ENCODE measurements around the gene RAET1L.
"Not testable (repeated sequence)": the region's sequence is repeated elsewhere in the genome, so short reads cannot be mapped to it uniquely, and the experiment has no call there.

The RAET1L gene

DNA sequence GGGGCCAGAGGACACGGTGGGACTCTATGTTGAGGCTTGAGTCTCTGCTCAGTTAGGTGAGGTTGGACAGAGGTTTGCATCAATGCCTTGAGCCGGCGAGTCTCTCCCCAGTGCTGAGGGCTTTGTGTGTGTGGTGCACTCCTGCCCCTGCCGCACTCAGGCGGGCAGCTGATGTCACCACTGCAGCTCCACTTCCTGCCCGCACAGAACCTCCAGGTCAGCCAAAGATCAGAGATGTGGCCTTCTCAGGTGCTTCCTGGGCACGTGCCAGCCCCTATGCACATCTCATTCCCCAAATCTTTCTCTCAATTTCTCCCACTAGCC lies 33.9 kb downstream of the RAET1L start:
- not testable (repeated sequence) for DNase-seq (ENCODE audit: low read depth)

DNA sequence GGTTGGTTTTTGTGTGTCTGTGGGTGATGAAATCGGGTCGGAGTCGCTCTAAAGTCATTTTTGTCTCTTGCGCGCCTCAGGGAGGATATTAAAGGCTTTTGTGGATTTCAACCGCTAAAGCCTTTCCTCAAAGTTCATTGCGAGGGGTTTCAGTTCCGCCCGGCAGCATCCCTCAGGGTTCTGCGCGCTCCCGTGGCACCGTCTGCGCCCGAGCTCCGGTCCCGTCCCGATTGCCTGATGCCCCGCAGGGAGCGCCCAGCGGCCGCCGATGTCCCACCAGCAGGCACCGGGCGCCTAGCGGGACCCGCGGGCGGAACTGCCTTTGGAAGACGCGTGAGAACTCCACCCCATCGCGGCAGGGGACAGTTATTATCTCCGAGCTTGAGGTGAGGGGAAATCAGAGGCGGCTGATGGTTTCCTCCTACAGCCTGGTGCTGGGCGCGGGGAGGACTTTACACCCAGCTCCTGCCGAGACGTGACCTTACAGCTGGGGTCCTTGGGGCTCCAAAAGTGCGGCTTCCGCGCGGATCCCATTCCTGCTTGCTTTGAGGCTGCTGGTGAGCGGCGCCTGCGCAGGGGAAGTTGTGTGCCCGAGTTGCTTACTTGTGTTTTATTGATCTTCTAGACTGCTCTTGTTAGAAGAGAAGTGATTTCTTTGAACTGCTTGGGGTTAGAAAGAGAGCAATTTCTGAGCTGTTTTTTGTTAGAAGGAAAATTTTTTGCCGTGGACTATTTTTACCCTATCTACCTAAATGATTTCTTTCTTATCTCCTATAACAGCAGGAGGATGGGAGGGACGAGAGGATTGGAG lies 34.5 kb downstream of the RAET1L start:
- DNase-seq (ENCODE audit: low read depth), result no peak

DNA sequence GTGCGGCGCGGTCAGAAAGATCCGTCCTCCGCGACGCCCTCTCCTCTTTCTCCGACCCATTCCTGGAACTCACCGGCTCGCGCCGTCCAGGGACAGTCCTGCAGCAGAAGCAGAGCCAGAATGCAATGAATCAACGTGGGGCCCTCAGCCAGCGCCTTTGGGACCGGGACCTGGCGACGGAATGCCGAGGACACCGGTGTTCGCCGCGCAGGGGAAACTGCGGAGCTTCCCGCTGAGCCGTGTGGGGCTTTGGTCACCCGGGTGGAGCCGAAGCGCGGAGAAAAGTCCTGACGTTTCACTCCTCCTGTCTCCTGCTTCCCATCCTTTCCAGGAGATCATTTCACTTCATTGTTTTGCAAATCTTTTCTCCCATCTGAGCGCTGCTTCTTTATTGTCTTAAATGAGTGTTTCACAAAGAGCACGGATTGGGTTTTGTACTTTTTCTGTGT lies 35.1 kb downstream of the RAET1L start:
- no peak for DNase-seq (ENCODE audit: low read depth)

DNA sequence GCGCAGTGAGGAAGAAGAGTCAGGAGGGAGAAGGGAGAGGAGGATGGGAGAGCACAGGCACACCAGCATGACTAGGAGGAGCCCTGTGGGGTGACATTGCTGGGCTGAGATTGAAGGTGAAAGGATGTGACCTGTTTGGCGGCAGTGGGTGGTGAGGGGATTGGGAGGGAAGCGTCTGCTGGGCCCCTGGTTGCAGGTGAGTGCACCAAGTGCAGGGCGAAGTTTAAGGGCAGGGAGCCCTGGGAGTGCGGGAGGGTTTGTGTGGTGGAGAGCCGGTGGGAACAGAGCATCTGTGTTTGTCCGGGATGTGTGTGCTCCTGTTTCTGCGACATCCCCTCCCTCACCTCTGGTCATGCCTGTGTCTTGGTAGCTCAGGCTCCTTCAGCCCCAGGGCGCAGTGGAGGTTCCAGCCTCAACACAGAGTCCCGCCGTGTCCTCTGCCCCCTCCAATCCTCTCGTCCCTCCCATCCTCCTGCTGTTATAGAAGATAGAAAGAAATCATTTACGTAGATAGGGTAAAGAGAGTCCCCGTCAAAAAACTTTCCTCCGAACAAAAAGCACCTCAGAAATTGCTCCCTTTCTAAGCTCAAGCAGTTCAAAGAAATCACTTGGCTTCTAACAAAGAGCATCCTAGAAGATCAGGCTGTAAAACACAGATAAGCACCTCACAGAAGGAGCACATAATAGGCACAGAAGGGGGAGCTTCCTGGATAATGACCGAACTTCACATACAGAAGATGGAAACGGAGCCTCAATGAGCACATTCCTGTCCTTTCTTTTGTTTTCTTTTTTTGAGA lies 36.6 kb downstream of the RAET1L start:
- DNase-seq (ENCODE audit: low read depth), result no peak

DNA sequence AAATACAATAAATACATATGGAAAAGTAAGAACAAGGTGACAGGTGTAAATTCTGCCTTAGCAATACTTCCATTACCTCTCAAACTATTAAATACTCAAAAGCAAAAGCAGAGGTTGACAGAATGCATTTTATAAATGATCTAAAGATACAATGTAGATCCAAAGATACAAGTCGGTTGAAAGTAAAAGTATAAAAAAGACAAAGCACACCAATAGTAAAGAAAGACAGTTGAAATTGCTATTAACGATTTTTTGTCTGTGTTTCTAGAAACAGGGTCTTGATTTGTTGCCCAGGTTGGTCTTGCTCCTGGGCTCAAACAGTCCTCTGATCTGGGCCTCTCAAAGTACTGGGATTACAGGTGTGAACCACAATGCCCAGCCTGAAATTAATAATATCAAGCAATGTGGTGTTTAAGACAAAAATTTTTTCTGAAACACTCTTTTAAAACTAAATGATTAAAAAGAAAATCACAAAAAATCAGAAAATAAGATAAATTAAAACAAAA lies 37.7 kb downstream of the RAET1L start:
- DNase-seq (ENCODE audit: low read depth), result no peak

DNA sequence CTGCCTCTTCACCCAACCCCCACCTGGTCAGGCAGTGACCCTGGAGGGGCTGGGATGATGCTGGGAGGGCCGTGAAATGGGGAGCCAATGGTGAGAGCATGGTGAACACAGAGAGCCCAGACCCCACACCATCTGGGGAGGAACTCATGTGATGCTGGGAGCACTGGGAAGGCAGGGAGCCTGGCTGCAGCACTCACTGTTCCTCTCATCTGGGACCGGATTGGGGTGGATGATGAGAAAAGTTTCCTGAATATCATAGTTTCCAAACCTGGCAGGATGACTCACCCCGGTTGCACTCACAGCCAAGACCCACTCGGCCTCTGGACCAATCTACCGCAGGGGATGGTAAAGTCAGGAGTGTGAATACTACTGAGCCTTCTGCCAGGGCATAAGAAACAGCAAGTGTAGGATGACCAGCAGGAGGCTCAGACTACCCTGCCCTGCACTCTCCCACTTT lies 39.8 kb downstream of the RAET1L start:
- no peak for DNase-seq (ENCODE audit: low read depth)

DNA sequence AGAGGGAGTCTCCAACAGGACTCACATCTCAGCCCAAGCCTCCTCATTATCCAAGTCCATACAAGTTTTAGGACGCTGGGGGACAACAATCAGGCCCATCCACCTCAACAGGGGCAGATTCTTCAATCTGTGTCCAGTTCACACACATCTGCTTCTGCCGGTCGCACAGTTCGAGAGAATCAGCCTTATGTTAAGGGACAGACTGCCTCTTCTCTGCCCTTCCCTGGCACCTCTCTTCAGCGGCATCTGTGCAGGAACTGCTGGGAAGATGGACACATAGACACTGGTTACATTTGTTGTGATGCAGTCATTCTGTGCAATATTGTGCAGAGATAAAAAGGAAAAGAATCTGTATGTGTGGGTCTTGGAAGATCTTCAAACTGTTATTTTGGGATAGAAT lies 40.6 kb downstream of the RAET1L start:
- no peak for DNase-seq (ENCODE audit: low read depth)

DNA sequence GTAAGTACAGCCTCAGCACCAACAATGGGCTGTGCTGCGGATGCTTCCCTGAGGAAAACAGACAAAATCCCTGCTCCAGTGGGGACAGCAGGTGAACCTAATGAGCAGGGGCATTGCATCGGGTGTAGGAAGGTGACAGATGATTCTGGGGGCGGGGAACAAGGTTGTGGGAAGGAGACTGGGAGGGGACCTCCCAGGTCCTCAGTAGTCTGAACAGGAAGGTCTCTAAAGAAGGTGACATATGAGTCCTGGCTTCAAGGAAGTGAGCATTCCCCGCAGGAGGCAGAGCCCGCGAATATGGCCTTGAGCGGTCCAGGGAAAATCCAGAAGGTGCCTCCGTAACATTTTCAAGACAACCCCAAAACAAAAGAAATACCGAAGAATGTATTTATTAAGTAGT lies 42.2 kb downstream of the RAET1L start:
- DNase-seq (ENCODE audit: low read depth), result no peak

DNA sequence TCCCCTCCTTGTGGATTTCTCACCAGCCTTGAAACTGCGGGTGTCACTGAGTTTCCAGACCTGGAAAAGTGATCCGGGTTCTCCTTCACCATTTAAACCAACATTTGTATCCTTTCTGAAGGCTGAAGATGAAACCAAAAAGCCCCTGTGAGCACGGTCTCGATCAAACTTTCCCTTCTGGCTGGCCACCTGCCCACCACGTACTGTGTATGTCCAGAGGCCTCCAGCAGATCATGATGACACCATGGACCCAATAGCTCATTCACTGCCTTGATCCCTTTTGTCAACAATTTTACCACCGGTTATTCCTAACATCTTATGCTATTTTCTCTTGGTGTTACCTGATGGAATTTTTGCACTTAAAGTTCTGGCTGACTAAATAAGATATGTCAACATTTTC lies 46.0 kb downstream of the RAET1L start:
- no peak for DNase-seq (ENCODE audit: low read depth)

DNA sequence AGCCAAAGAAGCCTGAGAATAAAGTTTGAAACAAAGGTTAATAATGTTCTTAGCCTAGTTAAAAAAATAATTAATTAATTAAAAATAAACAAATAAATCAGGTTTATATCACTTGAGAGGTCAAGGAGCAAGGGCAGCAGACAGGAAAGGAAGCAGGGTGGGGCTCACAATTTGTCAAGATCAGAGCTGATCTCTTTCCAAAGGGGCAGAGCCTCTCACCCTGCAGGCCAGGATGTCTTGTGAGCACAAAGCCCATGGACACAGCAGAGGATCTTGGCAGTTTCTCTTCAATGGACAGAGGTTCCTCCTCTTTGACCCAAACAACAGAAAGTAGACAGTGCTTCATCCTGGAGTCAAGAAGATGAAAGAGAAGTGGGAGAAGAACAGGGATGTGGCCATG lies 46.7 kb downstream of the RAET1L start:
- no peak for DNase-seq (ENCODE audit: low read depth)

DNA sequence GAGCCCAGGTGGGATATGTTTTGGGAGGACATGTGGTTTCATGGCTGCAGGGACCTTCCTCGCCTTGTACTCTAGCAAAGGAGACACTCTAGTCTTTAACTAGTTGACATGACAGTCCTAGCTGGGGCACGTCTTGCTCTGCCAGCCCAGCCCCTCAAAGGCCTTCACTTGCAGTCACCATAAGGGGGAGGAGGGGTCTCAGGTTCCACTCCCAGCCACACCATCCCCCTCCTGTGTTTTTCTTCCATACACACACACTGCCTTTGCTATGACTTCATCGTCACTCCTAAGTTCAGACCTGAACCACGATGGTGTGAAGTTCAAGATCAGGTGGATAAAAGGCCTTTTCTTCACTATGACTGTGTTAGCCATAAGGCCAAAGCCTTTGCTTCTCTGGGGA lies 48.1 kb downstream of the RAET1L start:
- no peak for DNase-seq (ENCODE audit: low read depth)

DNA sequence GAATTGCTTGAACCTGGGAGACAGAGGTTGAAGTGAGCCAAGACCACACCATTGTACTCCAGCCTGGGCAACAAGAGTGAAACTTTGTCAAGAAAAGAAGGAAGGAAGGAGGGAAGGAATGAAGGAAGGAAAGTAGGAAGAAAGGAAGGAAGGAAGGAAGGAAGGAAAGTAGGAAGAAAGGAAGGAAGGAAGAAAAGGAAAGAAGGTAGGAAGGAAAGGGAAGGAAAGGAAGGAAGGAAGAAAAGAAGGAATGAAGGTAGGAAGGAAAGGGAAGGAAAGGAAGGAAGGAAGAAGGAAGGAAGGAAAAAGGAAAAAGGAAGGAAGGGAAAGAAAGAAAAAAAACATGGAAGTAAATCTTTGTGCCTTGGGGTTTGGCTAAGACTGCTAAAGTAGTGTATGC lies 49.9 kb downstream of the RAET1L start:
- DNase-seq (ENCODE audit: low read depth), result no peak

DNA sequence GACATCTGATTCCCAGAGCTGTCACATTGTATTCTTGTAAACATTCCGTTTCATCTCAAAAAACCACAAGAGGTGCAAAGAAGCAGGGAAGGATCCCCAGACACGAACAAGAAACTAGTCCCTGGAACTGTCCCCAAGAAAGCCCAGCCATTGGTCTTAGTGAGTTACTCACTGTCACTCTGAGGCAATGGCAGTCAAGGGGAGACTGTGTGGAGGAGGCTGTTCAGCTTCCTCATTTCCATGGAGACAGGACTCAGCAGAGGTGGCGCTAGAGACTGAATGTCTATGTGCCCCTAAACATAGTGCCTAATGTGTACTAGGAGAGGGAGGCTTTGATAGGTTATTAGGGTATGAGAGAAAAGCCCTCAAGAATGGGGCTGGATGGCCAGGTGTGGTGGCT lies 50.5 kb downstream of the RAET1L start:
- DNase-seq (ENCODE audit: low read depth), result no peak

DNA sequence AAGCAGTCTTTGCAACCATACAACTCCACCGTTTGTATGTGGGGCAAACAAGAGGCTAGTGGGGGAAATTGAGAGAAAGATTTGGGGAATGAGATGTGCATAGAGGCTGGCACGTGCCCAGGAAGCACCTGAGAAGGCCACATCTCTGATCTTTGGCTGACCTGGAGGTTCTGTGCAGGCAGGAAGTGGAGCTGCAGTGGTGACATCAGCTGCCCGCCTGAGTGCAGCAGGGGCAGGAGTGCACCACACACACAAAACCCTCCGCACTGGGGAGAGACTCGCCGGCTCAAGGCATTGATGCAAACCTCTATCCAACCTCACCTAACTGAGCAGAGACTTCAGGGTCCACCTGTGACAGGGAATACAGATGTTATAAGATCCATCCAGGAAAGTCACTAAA lies 50.9 kb downstream of the RAET1L start:
- not testable (repeated sequence) for DNase-seq (ENCODE audit: low read depth)

DNA sequence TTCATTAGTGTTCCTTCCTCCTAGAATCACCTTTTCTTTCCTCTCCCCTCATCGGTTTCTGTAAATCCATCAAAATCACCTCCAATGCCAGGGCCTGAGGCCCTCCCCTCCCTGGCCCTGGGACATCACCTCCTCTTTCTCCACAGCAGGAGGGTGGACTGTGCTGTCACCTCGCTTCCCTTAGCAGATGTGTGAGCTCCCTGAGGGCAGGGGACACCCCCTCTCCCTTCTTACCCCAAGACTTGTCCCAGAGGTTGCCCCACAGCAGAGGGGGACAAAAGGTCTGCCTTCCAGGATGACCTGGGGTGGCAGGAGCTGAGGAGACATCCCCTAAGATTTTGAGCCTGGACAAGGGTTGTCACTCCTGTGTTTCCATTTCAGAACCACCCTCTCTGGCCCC lies 55.7 kb downstream of the RAET1L start:
- no peak for DNase-seq (ENCODE audit: low read depth)

DNA sequence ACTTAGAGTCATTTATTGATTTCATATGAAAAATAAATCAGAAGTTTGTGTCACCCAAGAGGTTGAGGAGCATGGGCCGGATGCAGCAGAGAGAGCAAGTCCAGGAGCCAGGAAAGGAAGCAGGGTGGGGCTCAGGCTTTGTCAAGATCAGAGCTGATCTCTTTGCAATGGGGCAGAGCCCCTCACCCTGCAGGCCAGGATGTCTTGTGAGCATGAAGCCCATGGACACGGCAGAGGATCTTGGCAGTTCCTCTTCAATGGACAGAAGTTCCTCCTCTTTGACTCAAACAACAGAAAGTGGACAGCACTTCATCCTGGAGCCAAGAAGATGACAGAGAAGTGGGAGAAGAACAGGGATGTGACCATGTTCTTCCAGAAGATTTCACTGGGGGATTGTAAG lies 56.4 kb downstream of the RAET1L start:
- DNase-seq (ENCODE audit: low read depth), result not testable (repeated sequence)

Measured in T-helper 22 cell (primary cell).